GM19452 (cell line): ENCODE data around the gene ULK1.
"Not testable (repeated sequence)": the region's sequence is repeated elsewhere in the genome, so short reads cannot be mapped to it uniquely, and the experiment has no call there.

Experiments
- ATAC-seq: cut with Tn5 transposase; IDR thresholded peaks from one replicate; pipeline ENCODE4 v1.9.1; 2021; ENCODE audit not compliant: unreplicated experiment

The ULK1 gene

DNA sequence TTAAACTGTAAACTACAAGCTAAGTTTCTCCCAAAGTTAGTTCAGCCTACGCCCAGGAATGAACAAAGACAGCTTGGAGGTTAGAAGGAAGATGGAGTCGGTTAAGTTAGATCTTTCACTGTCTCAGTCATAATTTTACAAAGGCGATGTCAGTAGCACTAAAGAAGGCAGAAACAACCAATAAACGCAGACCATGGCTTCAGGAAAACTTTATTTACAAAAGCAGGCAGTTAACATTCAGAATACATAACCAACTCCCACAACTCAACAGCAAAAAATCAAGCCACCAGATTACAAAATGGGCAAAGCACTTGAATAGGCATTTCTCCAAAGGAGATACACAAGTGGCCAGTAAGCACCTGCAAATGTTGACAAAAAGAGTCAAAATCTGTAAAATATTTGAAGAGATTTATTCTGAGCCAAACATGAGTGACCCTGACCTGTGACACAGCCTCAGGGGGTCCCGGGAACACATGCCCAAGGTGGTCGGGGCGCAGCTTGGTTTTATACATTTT is 8.8 kb upstream of the ULK1 start:
- ATAC-seq: no peak

DNA sequence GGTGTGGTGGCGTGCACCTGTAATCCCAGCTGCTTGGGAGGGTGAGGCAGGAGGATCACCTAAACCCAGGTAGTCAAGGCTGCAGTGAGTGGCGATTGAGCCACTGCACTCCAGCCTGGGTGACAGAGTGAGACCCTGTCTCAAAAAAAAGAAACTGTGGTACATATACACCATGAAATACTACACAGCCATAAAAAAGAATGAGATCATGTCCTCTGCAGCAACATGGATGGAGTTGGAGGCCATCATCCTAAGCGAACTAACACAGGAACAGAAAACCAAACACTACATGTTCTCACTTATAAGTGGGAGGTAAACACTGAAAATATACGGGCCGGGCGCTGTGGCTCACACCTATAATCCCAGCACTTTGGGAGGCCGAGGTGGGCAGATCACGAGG is 2.7 kb upstream of the ULK1 start:
- ATAC-seq: not testable (repeated sequence)

DNA sequence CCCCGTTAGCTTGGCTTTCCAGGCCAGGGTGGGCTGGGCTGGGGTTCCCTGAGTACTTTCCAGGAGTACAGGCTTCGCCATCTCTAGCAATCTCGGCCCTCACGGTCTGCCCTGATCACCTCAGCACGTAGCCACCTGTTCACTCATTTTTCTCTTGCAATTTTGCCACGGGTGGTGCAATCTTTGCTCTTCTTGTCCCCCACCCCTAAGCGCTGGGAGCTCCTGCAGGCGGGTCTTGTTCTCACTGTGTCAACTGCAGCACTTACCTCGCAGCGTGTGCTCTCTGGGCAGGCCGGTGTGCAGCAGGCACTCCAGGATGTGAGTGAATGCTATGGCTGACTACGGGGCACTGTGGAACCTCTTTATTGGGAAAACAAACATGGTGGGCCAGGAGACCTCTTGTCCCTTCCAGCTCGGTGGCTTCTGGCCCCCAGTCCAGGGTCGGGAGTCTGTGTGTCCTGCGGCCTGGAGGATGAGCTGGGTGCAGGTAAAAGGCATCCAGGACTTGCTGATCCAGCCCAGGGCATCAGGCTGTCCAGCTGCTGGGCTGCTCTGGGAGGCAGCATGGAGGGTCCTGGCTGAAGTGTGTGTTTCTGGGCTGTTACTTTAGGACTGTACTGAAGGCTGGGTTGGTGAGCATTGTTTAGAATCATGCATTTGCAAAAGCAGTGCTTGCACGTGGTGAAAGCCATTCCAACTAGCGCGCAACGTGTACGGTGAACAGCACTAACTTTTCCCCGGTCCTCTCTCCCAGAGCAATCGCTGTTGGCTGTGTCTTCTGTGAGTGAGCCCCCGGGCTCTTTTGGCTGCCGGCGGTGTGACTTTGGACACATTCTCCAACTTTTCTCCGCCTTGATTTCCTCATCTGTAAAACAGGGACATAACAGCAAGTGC is 1.5 kb upstream of the ULK1 start:
- no peak for ATAC-seq

DNA sequence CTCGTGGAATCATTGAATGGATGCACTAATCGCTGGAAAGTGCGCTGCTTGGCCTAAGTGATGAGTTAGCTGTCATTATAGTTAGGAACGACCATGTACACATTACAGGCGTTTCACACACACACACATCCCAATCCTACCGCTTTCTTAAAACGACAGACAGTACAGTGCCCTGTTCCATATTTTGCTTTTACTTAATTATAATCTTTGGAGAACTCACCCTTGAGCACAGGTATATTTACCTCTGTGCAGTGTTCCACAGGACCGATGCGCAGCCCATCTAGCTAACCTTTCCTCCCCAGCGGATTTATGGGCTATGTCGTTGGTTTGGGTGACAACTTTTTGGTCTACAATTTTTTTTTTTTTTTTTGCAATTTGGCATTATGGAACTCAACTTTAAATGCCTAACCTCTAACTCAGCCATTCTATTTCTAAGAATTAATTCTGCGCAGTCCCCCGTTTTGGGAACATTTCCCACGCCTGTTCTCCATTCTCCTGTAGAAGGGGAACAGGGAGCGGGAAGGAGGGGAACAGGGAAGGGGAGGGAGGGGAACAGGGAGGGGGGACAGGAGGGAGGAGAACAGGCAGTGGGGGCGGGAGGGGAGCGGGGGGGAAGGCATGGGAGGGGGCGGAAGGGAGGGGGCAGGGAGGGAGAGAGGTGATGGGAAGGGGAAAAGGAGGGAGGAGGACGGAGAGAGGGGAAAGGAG is 663 bp upstream of the ULK1 start:
- no peak for ATAC-seq

DNA sequence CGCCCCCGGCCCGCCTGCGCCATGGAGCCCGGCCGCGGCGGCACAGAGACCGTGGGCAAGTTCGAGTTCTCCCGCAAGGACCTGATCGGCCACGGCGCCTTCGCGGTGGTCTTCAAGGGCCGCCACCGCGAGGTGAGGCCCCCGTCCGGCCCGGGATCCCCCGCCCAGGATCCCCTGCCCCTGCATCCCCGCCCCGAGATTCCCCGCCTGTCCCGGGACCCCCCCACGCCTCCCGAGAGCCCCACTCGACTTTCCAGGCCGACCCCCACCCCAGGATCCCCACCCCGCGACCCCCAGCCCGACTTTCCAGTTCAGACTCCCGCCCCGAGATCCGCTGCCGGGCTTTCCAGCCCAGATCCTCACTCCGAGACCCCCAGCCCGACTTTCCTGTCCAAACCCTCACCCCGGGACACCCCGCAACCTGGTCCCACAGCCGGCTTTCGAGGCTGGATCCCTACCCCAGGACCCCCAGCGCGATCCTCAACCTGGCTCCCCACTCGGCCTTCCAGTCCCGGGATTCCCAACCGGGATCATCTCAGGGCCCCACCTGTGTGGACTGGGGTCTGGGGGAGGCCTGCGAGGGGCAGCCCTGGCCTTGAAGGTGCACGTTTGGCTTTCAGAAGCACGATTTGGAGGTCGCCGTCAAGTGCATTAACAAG is 688 bp downstream of the ULK1 start:
- no peak for ATAC-seq

DNA sequence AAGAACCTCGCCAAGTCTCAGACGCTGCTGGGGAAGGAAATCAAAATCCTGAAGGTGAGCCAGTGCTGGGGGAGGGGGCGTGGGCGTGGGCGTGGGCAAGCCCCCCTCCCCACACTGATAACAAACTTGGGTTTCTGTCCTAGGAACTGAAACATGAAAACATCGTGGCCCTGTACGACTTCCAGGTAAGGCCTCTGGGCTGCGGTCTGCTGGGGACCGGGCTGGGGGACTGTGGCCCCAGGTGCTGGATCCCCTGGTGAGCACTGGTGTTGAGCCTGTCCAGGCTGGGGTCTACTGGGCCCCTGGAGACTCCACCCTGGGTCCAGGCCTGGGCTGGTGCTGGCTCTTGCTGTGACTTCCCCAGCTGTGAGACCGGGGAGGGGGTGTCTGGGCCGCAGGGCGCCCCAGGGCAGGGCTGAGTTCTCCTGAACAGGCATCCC is 1.2 kb downstream of the ULK1 start:
- ATAC-seq: peak; percentile 13

DNA sequence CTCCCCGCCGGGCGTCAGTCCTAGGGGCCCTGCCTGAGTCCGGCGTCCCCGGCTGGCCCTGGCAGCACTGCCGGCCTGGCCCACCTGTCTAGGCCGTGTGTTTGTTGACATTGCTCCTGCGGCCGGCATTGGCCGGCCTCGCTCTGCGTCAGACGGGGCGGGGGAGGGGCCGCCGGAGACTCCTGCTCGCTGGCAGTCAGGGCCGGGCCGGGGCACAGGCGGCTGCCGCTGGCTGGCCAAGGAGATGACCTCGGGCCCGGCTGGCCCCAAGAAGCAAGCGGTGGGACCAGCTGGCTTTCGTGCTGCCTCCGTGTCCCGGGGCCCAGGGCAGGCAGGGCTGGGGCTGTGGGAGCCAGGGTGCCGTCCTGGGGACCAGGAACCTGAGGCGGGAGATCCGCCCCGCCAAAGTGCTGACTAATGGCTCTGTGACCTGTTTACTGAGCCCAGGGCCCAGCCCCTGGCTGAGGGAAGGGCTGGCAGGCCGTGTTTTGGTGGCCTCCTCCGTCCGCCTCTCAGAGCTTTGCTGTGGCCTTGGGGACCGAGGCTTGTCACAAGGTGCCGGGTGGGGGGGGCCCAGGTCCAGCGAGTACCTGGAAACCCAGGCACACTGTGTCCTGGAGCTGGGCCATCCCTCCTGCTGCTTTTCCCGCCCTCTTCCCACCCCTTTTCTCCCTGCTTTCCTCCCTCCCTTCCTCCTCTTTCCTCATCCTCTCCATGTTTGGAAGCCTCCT is 1.8 kb downstream of the ULK1 start:
- peak; percentile 62 for ATAC-seq

DNA sequence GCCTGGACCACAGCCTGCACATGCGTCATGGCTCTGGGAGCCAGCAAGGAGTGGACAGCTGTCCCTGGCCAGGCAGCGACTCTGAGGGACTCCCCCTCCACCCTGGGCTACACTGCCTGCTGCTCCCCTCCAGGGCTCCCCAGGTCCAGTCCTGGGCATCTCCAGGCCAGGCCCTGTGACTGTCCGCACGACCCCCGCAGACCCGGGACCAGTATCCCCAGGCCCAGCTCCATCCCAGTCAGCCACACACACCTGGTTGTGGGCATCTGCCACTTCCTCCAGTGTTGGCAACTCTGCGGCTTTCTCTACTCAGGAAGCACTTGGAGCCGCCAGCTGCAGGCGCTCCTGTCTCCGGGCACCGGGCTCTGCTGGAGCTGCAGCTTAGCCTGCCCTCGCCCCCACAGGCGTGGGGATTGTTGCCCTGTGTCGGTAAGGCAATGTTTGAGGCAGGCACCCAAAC is 2.4 kb downstream of the ULK1 start:
- no peak for ATAC-seq

DNA sequence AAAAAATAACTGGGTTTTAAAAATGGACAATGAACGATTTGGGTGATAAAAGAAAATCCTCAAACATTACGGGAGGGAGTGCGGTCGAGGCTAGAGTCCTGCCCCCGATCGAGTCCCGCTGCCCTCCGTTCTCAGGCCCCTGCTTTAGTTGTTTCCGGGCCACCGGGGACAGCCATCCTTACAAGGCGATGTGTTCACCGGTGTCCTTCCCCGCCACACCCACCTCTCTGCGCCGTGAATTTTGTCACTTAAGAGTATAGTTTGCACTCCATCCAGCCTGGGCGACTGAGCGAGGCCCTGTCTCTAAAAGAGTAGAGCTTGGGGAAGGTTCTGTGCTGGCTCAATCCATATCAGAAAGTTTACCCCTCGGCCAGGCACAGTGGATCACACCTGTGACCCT is 2.9 kb downstream of the ULK1 start:
- no peak for ATAC-seq

DNA sequence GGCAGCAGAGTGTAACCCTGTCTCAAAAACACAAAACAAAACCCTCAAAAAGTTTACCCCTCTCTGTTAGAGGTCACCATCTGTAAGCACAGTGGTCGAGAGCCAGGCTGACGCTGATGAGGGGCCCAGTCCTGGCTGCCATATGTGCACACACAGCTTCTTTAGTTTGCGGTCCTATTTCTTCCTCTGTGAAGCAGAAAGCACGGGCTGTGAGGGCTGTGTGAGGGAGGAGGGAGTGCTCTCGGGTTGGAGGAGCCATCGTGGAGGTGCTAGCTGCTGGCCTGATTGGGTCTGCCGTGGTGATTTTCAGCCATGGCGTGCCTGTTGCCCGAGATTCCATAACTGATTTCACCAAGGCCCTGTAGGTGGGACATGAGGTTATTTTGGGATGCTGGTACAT is 3.5 kb downstream of the ULK1 start:
- ATAC-seq: no peak

DNA sequence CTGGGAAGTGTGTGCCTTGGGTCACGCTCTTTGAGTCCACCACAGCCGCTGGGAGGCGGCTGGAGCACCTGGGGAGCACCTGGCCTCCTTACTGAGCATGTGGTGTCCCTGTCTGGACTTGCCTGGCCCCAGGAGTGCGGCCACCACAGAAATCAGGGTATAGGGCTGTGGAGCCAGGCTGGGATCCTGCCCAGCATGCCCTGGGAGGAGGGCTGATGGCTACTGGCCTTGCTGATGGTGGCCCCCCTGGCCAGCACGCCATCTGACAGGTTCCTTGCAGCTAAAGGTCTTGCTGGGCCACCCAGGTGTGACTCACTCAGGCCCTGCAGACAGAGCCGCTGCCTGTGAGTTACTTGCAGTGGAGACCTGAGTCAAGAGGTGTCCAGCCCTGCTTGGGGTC is 6.0 kb downstream of the ULK1 start:
- no peak for ATAC-seq

DNA sequence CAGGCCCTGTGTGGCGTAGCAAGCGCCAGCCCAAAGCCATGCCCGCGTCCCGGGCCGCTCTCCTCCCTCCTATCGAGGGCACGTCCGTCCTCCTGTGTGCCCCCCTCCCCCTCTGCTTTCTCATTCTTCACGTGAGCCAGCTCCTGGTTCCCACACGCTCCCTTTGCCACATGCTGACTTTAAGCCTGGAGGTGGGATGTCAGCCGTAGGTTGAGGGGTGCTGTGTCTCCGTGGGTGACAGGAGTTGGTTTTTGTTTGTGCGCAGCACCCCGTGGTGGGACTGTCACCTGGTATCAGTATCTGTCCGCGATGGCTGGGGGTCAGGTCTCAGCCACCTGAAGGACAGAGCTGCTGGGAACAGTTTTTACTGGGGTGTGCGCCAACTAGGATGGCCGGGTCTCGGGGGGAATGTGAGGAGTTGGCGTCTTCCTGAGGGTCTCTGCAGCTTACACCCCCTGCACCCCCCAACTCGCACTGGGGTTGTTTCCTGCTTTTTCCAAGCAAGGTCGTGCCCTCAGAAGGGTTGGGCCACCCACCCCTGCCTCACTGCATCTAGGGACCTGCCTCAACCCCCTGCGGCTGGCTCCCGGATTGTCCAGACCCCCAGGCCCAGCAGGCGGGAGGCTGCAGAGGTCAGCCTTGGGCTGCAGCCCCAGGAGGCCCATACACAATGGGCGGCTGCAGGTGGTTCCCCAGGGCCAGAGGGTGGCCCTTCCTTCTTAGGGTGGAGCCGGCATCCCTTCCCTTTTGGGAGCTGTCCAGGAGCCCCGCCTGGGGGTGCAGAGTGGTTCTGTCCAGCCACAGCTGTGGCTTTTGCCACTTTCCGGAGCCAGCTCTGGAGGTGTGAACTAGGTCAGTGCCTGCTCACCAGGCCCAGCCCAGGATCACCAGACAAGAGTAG is 7.3 kb downstream of the ULK1 start:
- no peak for ATAC-seq

DNA sequence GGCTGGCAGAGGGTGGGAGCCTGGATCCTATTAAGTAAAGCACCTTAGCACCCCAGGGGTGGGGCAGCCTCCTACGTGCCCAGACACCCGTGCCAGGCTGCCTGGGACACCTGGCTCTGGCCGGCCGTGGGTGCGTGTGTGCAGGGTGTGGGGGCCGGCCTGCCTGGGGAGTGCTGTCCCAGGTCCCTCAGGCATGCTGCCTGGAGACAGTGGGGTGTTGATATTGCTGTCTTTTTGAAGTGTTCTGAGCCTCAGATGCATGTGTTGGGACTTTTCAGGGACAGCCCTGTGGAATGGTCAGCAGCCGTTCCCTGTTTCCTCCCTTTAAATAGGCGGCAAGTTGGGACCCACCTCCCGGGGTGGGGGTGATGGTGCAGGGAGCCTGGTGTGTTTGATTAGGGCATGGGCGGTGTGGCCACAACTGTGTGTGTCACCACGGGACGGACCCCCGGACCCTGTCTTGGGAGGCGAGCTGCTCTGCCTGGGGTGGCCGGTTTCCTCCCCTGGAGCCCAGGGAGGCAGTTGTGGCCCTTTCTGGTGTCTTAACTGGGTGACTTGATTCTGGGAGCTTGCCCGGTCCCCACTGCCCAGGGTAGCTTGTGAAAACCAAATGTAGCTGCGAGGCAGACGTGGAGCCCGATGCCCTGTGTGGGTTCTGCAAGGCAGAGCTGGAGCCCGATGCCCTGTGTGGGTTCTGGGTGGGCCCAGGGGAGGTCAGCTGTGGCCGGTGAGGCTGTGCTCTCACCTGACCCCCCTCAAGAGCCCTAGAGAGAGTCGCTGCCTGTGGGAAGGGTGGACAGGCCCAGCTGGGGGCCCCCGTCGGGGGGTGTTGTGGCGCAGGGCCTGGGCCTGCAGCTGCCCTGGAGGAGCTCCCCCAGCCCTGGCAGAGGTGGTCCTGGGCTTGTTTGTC is 8.2 kb downstream of the ULK1 start:
- ATAC-seq: no peak

DNA sequence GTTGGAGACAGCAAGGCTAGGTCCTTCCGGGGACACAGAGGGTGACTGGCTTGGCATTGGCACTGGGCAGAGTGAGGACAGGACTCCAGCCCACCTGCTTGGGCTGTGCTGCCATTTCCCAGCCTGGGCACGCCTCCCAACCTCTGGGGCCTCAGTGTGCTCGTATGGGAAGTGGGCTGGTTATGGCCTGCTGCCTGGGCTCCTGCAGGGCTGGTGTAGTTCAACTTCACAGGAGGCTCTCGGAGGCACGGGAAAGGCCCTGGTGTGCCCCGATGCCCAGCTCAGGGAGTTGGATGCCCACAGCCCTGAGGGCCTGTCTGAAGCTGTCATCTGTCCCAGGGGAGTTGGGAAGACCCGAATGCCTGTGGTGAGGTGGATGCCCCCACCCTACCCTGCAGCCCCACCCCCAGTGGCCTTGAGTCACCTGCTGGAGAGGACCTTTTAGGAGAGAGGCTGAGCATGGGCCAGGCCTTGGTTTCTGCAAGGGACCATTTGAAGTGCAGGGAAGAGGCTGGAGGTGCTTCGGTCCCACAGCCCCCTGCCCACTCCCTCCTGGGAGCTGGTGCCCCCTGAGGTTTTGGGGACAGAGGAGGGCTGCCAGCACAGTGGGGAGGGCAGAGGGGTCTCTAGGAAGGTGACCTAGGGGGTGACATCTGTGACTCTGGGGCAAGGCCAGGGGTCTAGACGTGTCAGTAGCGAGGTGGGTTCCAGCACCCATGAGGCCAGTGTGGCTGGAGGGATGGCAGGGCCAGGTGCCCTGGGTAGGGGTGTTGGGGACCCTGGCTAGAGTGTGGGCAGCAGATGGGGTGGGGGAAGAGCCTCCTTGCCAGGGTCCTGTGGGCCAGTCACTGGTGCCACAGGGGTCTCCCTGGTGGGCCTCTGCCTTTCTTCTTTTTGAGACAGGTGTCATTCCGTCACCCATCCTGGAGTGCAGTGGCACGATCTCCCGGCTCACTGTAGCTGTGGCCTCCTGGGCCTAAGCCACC is 9.1 kb downstream of the ULK1 start:
- ATAC-seq: no peak

DNA sequence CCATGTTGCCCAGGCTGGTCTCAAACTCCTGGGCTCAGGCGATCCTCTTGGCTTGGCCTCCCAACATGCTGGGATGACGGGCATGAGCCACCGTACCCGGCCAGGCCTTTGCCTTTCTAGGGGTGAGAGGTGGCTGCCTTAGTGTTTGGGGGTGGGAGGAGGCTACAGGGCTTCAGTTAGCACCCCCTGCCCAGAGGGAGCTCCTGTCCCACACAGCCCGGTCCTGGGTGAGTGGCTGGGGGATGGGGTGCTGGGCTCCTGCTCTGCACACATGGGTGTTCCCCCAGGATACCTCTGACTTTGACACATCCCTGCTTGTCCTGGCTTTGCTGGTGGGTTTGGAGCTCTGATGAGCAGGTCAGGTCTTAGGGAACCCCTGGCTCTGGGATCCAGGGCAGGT is 9.9 kb downstream of the ULK1 start:
- ATAC-seq: no peak

DNA sequence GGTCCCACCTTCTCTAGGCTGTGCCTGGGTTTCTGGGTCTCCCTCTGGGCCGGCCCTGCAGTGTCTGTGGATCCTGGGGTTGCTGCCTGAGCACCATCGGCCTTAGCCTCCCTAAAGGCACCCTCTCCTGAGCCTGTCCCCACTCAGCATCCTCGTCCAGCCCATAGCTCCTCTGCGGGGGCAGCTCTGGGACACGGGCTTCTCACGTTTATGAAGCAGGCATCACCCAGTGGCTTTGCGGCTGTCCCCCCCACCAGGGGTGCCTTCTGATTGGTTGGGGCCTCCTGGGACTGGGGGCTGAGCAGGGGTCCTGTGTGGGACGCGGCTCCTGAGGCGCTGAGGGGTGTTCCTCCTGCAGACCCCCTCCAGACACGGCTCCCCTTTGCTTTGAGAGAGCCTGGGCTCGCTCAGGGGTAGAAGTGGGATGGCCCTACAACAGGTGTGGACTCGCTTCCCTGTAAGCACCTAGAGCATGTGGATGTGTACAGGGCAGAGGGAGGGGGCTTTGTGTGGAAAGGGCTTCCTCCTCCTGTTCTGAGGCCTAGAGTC is 10.7 kb downstream of the ULK1 start:
- no peak for ATAC-seq

DNA sequence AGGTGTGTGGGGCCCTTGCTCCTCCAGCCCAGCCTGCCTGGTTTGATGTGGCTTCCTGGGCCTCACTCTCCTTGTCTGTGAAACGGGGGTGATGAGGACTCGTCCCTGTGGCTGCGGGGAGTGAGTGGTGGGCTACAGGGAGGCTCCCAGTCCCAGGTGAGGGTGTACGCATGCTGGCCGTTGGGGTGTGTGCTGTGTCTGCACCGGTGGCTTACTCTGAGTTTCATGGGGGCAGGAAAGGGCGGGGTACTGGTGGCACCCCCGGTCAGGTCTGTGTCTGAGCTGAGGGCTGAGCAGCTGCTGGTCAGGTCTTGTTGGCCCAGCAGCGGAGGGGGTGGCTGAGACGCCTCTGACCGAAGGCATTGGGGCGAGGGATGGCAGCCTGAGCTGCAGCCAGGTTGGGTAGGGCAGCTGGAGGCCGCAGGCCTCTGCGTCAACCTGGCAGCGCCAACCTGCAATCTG is 11.2 kb downstream of the ULK1 start:
- no peak for ATAC-seq
